ENCODE results near the gene ERBIN. TPM values are rescaled to one million over a fixed set of nuclear protein-coding genes. Genes with fewer than 3 reads are reported as not detected.
A peak's percentile ranks its signal among the peaks of the same experiment; 100 is the strongest.
"Not testable (repeated sequence)": the region's sequence is repeated elsewhere in the genome, so short reads cannot be mapped to it uniquely, and the experiment has no call there.

ERBIN gene
- total and polyA plus RNA-seq, 7 experiments from 2014 or later, result 45.1 to 125 (median 107) TPM

DNA sequence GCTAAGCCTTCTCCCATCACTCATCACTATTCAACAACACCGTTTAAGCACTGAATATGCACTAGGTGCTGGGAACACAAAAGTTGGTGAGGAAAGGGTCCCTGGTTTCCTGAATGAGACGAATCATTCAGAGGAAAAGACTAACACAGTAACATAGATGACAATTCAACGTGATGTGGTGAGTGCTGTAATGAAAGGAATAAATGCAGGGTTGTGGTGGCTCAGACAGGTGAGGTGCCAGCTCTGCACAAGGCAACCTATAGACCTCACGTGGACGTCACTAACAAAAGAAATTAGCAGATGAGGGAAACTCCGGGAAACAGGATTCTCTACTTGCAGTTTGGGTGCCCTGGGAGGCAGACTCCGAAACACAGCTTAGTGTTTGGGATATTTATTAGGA lies 40.0 kb upstream of the ERBIN start:
- DNase-seq, result no peak
- Histone ChIP-seq H3K27ac (ENCODE audit: low read depth, low read length) (no peak overlapping the region), H3K9me3 (ENCODE audit: control insufficient read depth in 2 of 3, low read length in 3 of 3) (no peaks in the 10 kb centered on the region), H3K4me3 (ENCODE audit: low read length) (no peak overlapping the region), H3K36me3 (ENCODE audit: control insufficient read depth in 2 of 3, insufficient read depth in 3 of 3, low read length in 3 of 3) (no peaks in the 10 kb centered on the region), H3K27me3 (ENCODE audit: control insufficient read depth in 2 of 2, insufficient read depth in 2 of 2, low read length in 2 of 2) (no peaks in the 10 kb centered on the region), H3K4me1 (ENCODE audit: control insufficient read depth in 2 of 2, insufficient read depth in 2 of 2, low read length in 2 of 2) (no peaks in the 10 kb centered on the region)
- ATAC-seq, result no peak
- intact Hi-C loops (cut with micrococcal nuclease), result no loop called here
- Mint-ChIP-seq H3K9me3 (peaks cover 0 to 2% (median 0%) of the 10 kb centered on the region in 11 donors), H3K27ac (no peak overlapping the region), H3K4me3 (no peak overlapping the region), H3K36me3 (peaks cover 0 to 1% (median 0%) of the 10 kb centered on the region in 5 donors), H3K4me1 (peaks cover 0 to 9% (median 5%) of the 10 kb centered on the region in 7 donors), H3K27me3 (peaks cover 0 to 18% (median 0%) of the 10 kb centered on the region in 5 donors)
- ChIA-PET POLR2A (interaction anchor here (0.6 kb wide), 1 partner anchor 13 kb away, joined by 3 read pairs; no protein-coding TSS in a partner anchor), CTCF (no interaction called here)

GRCh38 chr5:65892024-65892423 lies 34.4 kb upstream of the ERBIN start:
- H3K36me3 Mint-ChIP-seq; POLR2A ChIA-PET; ATAC-seq; H3K27ac ChIP-seq (ENCODE audit: low read depth, low read length); H3K9me3 ChIP-seq (ENCODE audit: control insufficient read depth in 2 of 3, low read length in 3 of 3); H3K4me1 ChIP-seq (ENCODE audit: control insufficient read depth in 2 of 2, insufficient read depth in 2 of 2, low read length in 2 of 2); H3K4me3 ChIP-seq (ENCODE audit: low read length); H3K27ac Mint-ChIP-seq; H3K4me3 Mint-ChIP-seq; DNase-seq; intact Hi-C loops (cut with micrococcal nuclease); H3K27me3 ChIP-seq (ENCODE audit: control insufficient read depth in 2 of 2, insufficient read depth in 2 of 2, low read length in 2 of 2); H3K9me3 Mint-ChIP-seq; H3K4me1 Mint-ChIP-seq; H3K36me3 ChIP-seq (ENCODE audit: control insufficient read depth in 2 of 3, insufficient read depth in 3 of 3, low read length in 3 of 3): not testable (repeated sequence)
- CTCF ChIA-PET, result interaction anchor here (0.5 kb wide), 1 partner anchor 157 kb away, joined by 3 read pairs; no protein-coding TSS in a partner anchor
- H3K27me3 Mint-ChIP-seq, result peaks cover 0 to 21% (median 0%) of the 10 kb centered on the region in 5 donors

- Mint-ChIP-seq H3K36me3 (peaks cover 0 to 1% (median 0%) of the 10 kb centered on the region in 5 donors), H3K4me3 (no peak overlapping the region), H3K4me1 (peaks cover 0 to 9% (median 3%) of the 10 kb centered on the region in 7 donors), H3K27ac (no peak overlapping the region), H3K27me3 (peaks cover 0 to 19% (median 0%) of the 10 kb centered on the region in 5 donors), H3K9me3 (peaks cover 0 to 3% (median 0%) of the 10 kb centered on the region in 11 donors)
- Histone ChIP-seq H3K4me1 (ENCODE audit: control insufficient read depth in 2 of 2, insufficient read depth in 2 of 2, low read length in 2 of 2) (no peaks in the 10 kb centered on the region), H3K9me3 (ENCODE audit: control insufficient read depth in 2 of 3, low read length in 3 of 3) (no peaks in the 10 kb centered on the region), H3K36me3 (ENCODE audit: control insufficient read depth in 2 of 3, insufficient read depth in 3 of 3, low read length in 3 of 3) (no peaks in the 10 kb centered on the region), H3K4me3 (ENCODE audit: low read length) (no peak overlapping the region), H3K27ac (ENCODE audit: low read depth, low read length) (no peak overlapping the region), H3K27me3 (ENCODE audit: control insufficient read depth in 2 of 2, insufficient read depth in 2 of 2, low read length in 2 of 2) (no peaks in the 10 kb centered on the region)
- DNase-seq (no peak), ATAC-seq (no peak)
- ChIA-PET CTCF (no interaction called here), POLR2A (no interaction called here)
- intact Hi-C loops (cut with micrococcal nuclease), result no loop called here
Measured at GRCh38 chr5:65892801-65893200, 33.6 kb upstream of the ERBIN start.

GRCh38 chr5:65893749-65894430 lies 32.5 kb upstream of the ERBIN start:
- Mint-ChIP-seq H3K27me3 (peaks cover 0 to 19% (median 0%) of the 10 kb centered on the region in 5 donors), H3K9me3 (peaks cover 0 to 3% (median 0%) of the 10 kb centered on the region in 11 donors), H3K4me1 (peaks cover 0 to 9% (median 3%) of the 10 kb centered on the region in 7 donors), H3K27ac (peak overlapping the region in 1 of 9 donors; percentile 76), H3K36me3 (peaks cover 0 to 1% (median 0%) of the 10 kb centered on the region in 5 donors), H3K4me3 (no peak overlapping the region)
- Histone ChIP-seq H3K4me3 (ENCODE audit: low read length) (no peak overlapping the region), H3K9me3 (ENCODE audit: control insufficient read depth in 2 of 3, low read length in 3 of 3) (no peaks in the 10 kb centered on the region), H3K27me3 (ENCODE audit: control insufficient read depth in 2 of 2, insufficient read depth in 2 of 2, low read length in 2 of 2) (no peaks in the 10 kb centered on the region), H3K4me1 (ENCODE audit: control insufficient read depth in 2 of 2, insufficient read depth in 2 of 2, low read length in 2 of 2) (no peaks in the 10 kb centered on the region), H3K36me3 (ENCODE audit: control insufficient read depth in 2 of 3, insufficient read depth in 3 of 3, low read length in 3 of 3) (no peaks in the 10 kb centered on the region), H3K27ac (ENCODE audit: low read depth, low read length) (no peak overlapping the region)
- intact Hi-C loops (cut with micrococcal nuclease), result no loop called here
- DNase-seq, result no peak
- ChIA-PET POLR2A (interaction anchor here (0.9 kb wide), 2 partner anchors 39 to 173 kb away, joined by 3 read pairs; no protein-coding TSS in a partner anchor), CTCF (no interaction called here)
- ATAC-seq, result no peak

GRCh38 chr5:65895891-65896290 lies 30.5 kb upstream of the ERBIN start:
- Histone ChIP-seq H3K27me3 (ENCODE audit: control insufficient read depth in 2 of 2, insufficient read depth in 2 of 2, low read length in 2 of 2) (no peaks in the 10 kb centered on the region), H3K36me3 (ENCODE audit: control insufficient read depth in 2 of 3, insufficient read depth in 3 of 3, low read length in 3 of 3) (no peaks in the 10 kb centered on the region), H3K9me3 (ENCODE audit: control insufficient read depth in 2 of 3, low read length in 3 of 3) (no peaks in the 10 kb centered on the region), H3K4me3 (ENCODE audit: low read length) (no peak overlapping the region), H3K4me1 (ENCODE audit: control insufficient read depth in 2 of 2, insufficient read depth in 2 of 2, low read length in 2 of 2) (no peaks in the 10 kb centered on the region), H3K27ac (ENCODE audit: low read depth, low read length) (no peak overlapping the region)
- ChIA-PET CTCF (interaction anchor here (0.6 kb wide), 1 partner anchor 12 kb away, joined by 3 read pairs; no protein-coding TSS in a partner anchor), POLR2A (interaction anchor here (0.6 kb wide), 1 partner anchor 164 kb away, joined by 3 read pairs; no protein-coding TSS in a partner anchor)
- intact Hi-C loops (cut with micrococcal nuclease), result no loop called here
- ATAC-seq, result no peak
- no peaks in the 10 kb centered on the region for H3K36me3 Mint-ChIP-seq
- DNase-seq, result no peak
- no peak overlapping the region for H3K4me3 Mint-ChIP-seq
- H3K27ac Mint-ChIP-seq, result no peak overlapping the region
- peaks cover 0 to under 1% (median 0%) of the 10 kb centered on the region in 7 donors for H3K4me1 Mint-ChIP-seq
- H3K9me3 Mint-ChIP-seq, result peaks cover 0 to 3% (median 0%) of the 10 kb centered on the region in 11 donors
- peaks cover 0 to 17% (median 0%) of the 10 kb centered on the region in 5 donors for H3K27me3 Mint-ChIP-seq

- H3K36me3 Mint-ChIP-seq, result no peaks in the 10 kb centered on the region
- Histone ChIP-seq H3K4me3 (ENCODE audit: low read length) (no peak overlapping the region), H3K36me3 (ENCODE audit: control insufficient read depth in 2 of 3, insufficient read depth in 3 of 3, low read length in 3 of 3) (no peaks in the 10 kb centered on the region), H3K27ac (ENCODE audit: low read depth, low read length) (no peak overlapping the region), H3K4me1 (ENCODE audit: control insufficient read depth in 2 of 2, insufficient read depth in 2 of 2, low read length in 2 of 2) (no peaks in the 10 kb centered on the region), H3K27me3 (ENCODE audit: control insufficient read depth in 2 of 2, insufficient read depth in 2 of 2, low read length in 2 of 2) (no peaks in the 10 kb centered on the region), H3K9me3 (ENCODE audit: control insufficient read depth in 2 of 3, low read length in 3 of 3) (no peaks in the 10 kb centered on the region)
- H3K9me3 Mint-ChIP-seq, result peaks cover 0 to 2% (median 0%) of the 10 kb centered on the region in 11 donors
- no peaks in the 10 kb centered on the region for H3K4me1 Mint-ChIP-seq
- peaks cover 0 to 16% (median 0%) of the 10 kb centered on the region in 5 donors for H3K27me3 Mint-ChIP-seq
- H3K4me3 Mint-ChIP-seq, result no peak overlapping the region
- peak overlapping the region in 1 of 9 donors; percentile 34 for H3K27ac Mint-ChIP-seq
- no peak for DNase-seq
- intact Hi-C loops (cut with micrococcal nuclease), result loop anchor here in 1 of 2 donors (5.0 kb wide), 1 partner anchor 33 kb away; no protein-coding TSS in a partner anchor
- ChIA-PET POLR2A (no interaction called here), CTCF (no interaction called here)
- ATAC-seq, result no peak
Measured at GRCh38 chr5:65900746-65901145, 25.6 kb upstream of the ERBIN start.

All from naive thymus-derived CD4-positive, alpha-beta T cell (primary cell).